HFFc6 (cell line): ENCODE data around the gene GAB3. TPM values are rescaled to one million over a fixed set of nuclear protein-coding genes. Genes with fewer than 3 reads are reported as not detected.

Experiments used
- DNase-seq: peaks from one replicate; pipeline ENCODE4 v3.0.0-alpha.2; 2018
- H3K27ac Mint-ChIP-seq: 2 replicates; pipeline ENCODE4 v1.8.0; 2020; ENCODE audit warnings: mild to moderate bottlenecking, mixed read lengths
- H3K27me3 Mint-ChIP-seq: 2 replicates; pipeline ENCODE4 v1.8.0; 2021; ENCODE audit warnings: mild to moderate bottlenecking, moderate library complexity, mixed read lengths; ENCODE audit not compliant: insufficient read depth
- H3K36me3 Mint-ChIP-seq: 2 replicates; pipeline ENCODE4 v1.8.0; 2021; ENCODE audit warnings: low read depth, mixed read lengths
- H3K4me1 Mint-ChIP-seq: 2 replicates; pipeline ENCODE4 v1.8.0; 2020; ENCODE audit warnings: low read depth, mixed read lengths
- H3K4me3 Mint-ChIP-seq: 2 replicates; pipeline ENCODE4 v1.8.0; 2020; ENCODE audit warnings: mild to moderate bottlenecking, moderate library complexity, mixed read lengths
- H3K9me3 Mint-ChIP-seq: 2 replicates; pipeline ENCODE4 v1.8.0; 2020; ENCODE audit warnings: mild to moderate bottlenecking, mixed read lengths
- total RNA-seq, 6 experiments: library from RNA; stranded (reverse); fragmentation: NEBNext Ultra II Directional; extraction: Animal tissue kit (Norgen Biotek cat#: 25700); gene quantifications; 2 replicates in 1 of 6; 3 replicates in 5 of 6; pipeline ENCODE4 v1.2.3, GENCODE V29; 2021
- TF ChIP-seq, protein P1 (sequence below): fragments of 200-600 bp; sonication (generic); IDR thresholded peaks from 2 replicates; pipeline ENCODE4 v1.5.0; 2021; ENCODE audit warnings: antibody characterized with exemption, mild to moderate bottlenecking

GAB3 gene
- total RNA-seq, 6 experiments from 2014 or later, result 0.05 to 0.50 (median 0.16) TPM

DNA sequence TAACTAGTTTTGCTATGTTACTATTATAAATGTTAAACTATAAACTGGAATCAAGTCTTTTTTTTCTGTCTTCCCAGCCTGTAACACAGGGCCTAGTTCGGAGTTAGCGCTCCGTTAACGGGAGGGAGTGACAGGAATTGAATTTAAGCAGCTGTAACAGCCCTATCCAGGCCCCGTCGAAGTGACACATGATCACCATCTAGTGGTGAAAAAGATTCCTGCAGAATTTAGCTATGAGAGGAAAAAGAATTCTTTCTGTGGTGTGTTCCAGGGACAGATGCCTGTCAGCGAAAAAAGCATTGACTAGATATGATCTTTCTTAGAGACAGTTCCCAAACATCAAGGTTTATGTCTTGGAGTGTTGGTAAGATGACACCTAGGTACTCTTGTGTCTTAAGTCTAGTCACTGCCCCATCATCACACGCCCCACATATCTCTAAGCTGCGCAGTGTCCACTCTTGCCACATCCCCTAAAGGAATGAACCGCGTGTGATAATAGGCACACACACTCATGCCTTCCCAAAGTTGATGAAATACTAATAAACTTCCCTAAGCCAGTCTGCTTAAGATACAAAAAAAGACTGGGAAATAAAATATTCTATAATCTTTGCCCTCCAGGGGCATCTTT lies 2.1 kb downstream of the GAB3 start:
- H3K27ac Mint-ChIP-seq, result no peak overlapping the region
- no peak overlapping the region for H3K4me3 Mint-ChIP-seq
- TF ChIP-seq, protein P1, sequence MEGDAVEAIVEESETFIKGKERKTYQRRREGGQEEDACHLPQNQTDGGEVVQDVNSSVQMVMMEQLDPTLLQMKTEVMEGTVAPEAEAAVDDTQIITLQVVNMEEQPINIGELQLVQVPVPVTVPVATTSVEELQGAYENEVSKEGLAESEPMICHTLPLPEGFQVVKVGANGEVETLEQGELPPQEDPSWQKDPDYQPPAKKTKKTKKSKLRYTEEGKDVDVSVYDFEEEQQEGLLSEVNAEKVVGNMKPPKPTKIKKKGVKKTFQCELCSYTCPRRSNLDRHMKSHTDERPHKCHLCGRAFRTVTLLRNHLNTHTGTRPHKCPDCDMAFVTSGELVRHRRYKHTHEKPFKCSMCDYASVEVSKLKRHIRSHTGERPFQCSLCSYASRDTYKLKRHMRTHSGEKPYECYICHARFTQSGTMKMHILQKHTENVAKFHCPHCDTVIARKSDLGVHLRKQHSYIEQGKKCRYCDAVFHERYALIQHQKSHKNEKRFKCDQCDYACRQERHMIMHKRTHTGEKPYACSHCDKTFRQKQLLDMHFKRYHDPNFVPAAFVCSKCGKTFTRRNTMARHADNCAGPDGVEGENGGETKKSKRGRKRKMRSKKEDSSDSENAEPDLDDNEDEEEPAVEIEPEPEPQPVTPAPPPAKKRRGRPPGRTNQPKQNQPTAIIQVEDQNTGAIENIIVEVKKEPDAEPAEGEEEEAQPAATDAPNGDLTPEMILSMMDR, result peak; percentile 84
- no peaks in the 10 kb centered on the region for H3K36me3 Mint-ChIP-seq
- H3K9me3 Mint-ChIP-seq, result no peaks in the 10 kb centered on the region
- H3K27me3 Mint-ChIP-seq, result peaks cover 22% of the 10 kb centered on the region
- DNase-seq, result peak; percentile 24
- H3K4me1 Mint-ChIP-seq, result no peaks in the 10 kb centered on the region

DNA sequence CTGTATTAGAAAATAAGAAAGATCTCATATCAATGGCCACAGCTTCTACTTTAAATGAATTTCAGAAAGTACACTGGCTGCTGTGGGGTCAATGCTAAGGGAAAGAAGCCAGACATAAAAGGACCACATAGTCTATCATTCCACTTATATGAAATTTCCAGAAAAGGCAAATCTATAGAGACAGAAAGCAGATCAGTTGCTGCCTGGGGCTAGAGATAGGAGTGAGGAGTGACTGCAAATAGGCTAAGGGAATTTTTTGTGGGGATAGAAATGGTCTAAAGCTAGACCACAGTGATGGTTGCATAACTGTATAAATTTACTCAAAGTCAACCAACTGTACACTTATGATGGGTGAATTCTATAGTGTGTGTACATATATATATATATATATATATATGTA lies 8.3 kb downstream of the GAB3 start:
- no peaks in the 10 kb centered on the region for H3K9me3 Mint-ChIP-seq
- H3K4me3 Mint-ChIP-seq, result no peak overlapping the region
- H3K36me3 Mint-ChIP-seq, result no peaks in the 10 kb centered on the region
- no peak for DNase-seq
- TF ChIP-seq, protein P1, result no peak
- H3K27ac Mint-ChIP-seq, result no peak overlapping the region
- H3K27me3 Mint-ChIP-seq, result no peaks in the 10 kb centered on the region
- H3K4me1 Mint-ChIP-seq, result peaks cover 11% of the 10 kb centered on the region

DNA sequence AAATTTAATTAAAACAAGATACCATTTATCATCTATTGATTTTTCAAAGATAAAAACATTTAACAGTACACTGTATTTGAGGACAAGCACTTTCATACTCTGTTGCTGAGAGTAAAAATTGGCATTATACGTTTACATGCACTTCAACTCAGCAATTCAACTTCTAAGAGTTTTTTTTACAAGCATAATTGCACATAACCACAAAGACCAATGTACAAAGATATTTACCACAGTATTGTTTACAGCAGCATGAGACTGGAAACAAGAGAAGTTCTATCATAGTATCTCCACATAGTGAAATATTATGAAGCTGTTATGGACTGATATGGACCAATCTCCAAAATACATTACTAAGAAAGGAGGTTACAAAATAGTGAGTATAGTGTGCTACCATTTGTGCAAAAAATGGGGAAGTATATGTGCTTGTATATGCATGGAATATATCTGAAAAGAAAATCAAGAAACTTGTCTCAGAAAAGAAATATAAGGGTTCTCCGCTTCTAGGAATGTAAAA lies 10.9 kb downstream of the GAB3 start:
- Mint-ChIP-seq H3K36me3 (no peaks in the 10 kb centered on the region), H3K4me1 (peaks cover 37% of the 10 kb centered on the region), H3K4me3 (no peak overlapping the region), H3K27me3 (no peaks in the 10 kb centered on the region; the same call in 1 of the 2 replicates), H3K9me3 (no peaks in the 10 kb centered on the region), H3K27ac (no peak overlapping the region)
- DNase-seq, result no peak
- TF ChIP-seq, protein P1, result no peak

DNA sequence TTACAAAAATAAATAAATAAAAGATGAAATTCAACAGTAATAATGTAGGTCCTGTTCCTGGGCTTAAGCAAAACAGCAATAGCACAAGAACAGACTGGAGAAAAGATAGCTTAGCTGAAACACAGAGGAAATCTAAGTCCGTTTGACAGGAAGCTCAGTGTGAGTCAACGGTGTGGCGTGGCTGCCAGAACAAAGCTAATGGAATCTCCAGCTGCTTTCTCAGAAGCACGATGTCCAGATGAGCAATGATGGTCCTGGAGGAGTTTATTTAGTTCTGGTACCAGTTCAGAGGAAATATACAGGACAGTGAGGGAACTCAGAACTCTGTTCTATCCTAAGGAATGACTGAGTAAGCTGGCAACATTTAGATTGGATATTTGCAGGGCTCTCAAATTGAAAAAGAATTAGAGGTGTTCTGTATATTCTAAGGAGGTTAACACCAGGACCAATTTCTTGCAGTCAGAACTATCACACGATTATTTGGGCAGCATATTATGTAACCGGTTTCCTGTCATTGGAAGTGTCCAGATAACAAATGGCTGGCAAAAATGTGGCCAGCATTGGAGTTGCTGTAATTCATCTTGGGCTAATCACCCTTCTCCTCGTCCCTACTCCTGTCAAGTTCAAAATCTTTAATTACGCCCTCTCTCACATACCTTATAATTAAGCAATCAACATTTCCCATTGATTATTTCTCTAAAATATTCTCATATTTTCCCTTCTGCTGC lies 12.7 kb downstream of the GAB3 start:
- H3K27me3 Mint-ChIP-seq, result no peaks in the 10 kb centered on the region; the same call in 1 of the 2 replicates
- H3K4me3 Mint-ChIP-seq, result no peak overlapping the region
- H3K36me3 Mint-ChIP-seq, result no peaks in the 10 kb centered on the region
- TF ChIP-seq, protein P1, result no peak
- H3K9me3 Mint-ChIP-seq, result no peaks in the 10 kb centered on the region
- peaks cover 55% of the 10 kb centered on the region for H3K4me1 Mint-ChIP-seq
- peak overlapping the region; percentile 52 for H3K27ac Mint-ChIP-seq
- DNase-seq, result peak; percentile 68

DNA sequence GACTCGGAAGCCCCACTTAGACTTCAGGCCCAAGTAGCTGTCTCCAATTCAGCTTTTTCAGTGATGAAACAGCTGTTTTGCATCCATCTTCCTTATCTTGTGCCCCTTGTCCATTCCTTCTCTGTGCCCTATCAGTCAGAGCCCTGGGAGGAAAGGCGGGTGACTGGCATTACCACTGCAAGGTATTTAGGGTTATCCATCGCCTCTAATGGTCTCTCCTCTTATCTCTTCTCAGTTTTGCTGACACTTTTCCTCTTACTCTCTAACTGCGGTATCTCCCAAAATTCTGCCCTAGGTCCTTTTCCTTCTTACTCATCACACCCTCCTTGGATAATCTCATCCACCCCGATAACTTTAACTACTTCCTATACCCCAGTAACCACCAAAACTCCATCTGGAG lies 13.7 kb downstream of the GAB3 start:
- no peak for DNase-seq
- Mint-ChIP-seq H3K27ac (no peak overlapping the region), H3K36me3 (no peaks in the 10 kb centered on the region), H3K4me1 (peaks cover 66% of the 10 kb centered on the region), H3K4me3 (no peak overlapping the region), H3K9me3 (no peaks in the 10 kb centered on the region), H3K27me3 (no peaks in the 10 kb centered on the region; the same call in 1 of the 2 replicates)
- TF ChIP-seq, protein P1, result no peak
